Measurements from ENCODE around the gene HIF3A. TPM values are rescaled to one million over a fixed set of nuclear protein-coding genes. Genes with fewer than 3 reads are reported as not detected.

HIF3A gene
- total RNA-seq, 1 experiment from 2014 or later = 0.98 TPM

- Histone ChIP-seq H3K9me3 (ENCODE audit: control insufficient read depth in 1 of 2, insufficient read depth in 1 of 2, low read depth in 1 of 2, low read length in 2 of 2) (no peaks in the 10 kb centered on the region), H3K9ac (ENCODE audit: low read length) (no peak overlapping the region), H3K27ac (ENCODE audit: low read depth, low read length) (no peak overlapping the region), H3K79me2 (ENCODE audit: insufficient read depth, low read length) (no peaks in the 10 kb centered on the region), H2AFZ (ENCODE audit: low read depth, low read length, poor library complexity, severe bottlenecking) (no peak overlapping the region), H4K20me1 (ENCODE audit: insufficient read depth) (no peaks in the 10 kb centered on the region), H3K27me3 (ENCODE audit: insufficient read depth, low read length) (no peaks in the 10 kb centered on the region), H3K36me3 (ENCODE audit: control insufficient read depth in 1 of 2, insufficient read depth in 2 of 2, low read length in 2 of 2) (no peaks in the 10 kb centered on the region), H3K4me3 (replicated peaks in 1 of 2; ENCODE audit: low read depth in 1 of 2, low read length in 2 of 2) (no peak overlapping the region), H3K9me2 (ENCODE audit: insufficient read depth) (no peaks in the 10 kb centered on the region), H3K4me2 (ENCODE audit: low read length) (no peak overlapping the region), H3K4me1 (ENCODE audit: control insufficient read depth in 1 of 2, insufficient read depth in 2 of 2, low read length in 2 of 2) (no peaks in the 10 kb centered on the region)
- DNase-seq (ENCODE audit: low read depth, low spot score) (no peak), ATAC-seq (no peak)
- no peak for TF ChIP-seq REST (IDR thresholded peaks at IDR 0.05; ENCODE audit: low read depth)
- TF ChIP-seq JUND (IDR thresholded peaks at IDR 0.05) = no peak
- no peak for TF ChIP-seq CTCF (IDR thresholded peaks at IDR 0.05 in 2 of 3, conservative IDR thresholded peaks at IDR 0.05 in 1 of 3; ENCODE audit: borderline replicate concordance in 1 of 3, insufficient read depth in 1 of 3, low read depth in 2 of 3, low read length in 2 of 3)
- no peak for TF ChIP-seq CBX3 (IDR thresholded peaks at IDR 0.05; ENCODE audit: low read depth)
- no peak for TF ChIP-seq CEBPB (IDR thresholded peaks at IDR 0.05; ENCODE audit: low read depth)
- ChIA-PET CTCF (no interaction called here), RAD21 (ENCODE audit: low non-redundant PET in 1 of 2, low total read pairs in 2 of 2, uncharacterized antibody in 2 of 2, unreplicated experiment in 2 of 2) (no interaction called here), POLR2A (no interaction called here)
- BruUV-seq (replicated peaks) = no TSS peak
- intact Hi-C loops (cut with micrococcal nuclease) = no loop called here
Observed at GRCh38 chr19:46339446-46339845, 42.6 kb downstream of the HIF3A start.

All from HCT116 (cell line).